GM18873 (cell line): Measurements from ENCODE around the gene SPIRE2.
"Not testable (repeated sequence)": the region's sequence is repeated elsewhere in the genome, so short reads cannot be mapped to it uniquely, and the experiment has no call there.

Experiments used
- ATAC-seq: cut with Tn5 transposase; IDR thresholded peaks from one replicate; pipeline ENCODE4 v1.9.1; 2021; ENCODE audit warnings: mild to moderate bottlenecking, moderate library complexity, moderate number of reproducible peaks; ENCODE audit not compliant: unreplicated experiment, low FRiP score

SPIRE2 gene

GRCh38 chr16:89808475-89808874 lies 19.8 kb upstream of the SPIRE2 start:
- no peak for ATAC-seq

- ATAC-seq: no peak
Measured at GRCh38 chr16:89811321-89811720, 17.0 kb upstream of the SPIRE2 start.

DNA sequence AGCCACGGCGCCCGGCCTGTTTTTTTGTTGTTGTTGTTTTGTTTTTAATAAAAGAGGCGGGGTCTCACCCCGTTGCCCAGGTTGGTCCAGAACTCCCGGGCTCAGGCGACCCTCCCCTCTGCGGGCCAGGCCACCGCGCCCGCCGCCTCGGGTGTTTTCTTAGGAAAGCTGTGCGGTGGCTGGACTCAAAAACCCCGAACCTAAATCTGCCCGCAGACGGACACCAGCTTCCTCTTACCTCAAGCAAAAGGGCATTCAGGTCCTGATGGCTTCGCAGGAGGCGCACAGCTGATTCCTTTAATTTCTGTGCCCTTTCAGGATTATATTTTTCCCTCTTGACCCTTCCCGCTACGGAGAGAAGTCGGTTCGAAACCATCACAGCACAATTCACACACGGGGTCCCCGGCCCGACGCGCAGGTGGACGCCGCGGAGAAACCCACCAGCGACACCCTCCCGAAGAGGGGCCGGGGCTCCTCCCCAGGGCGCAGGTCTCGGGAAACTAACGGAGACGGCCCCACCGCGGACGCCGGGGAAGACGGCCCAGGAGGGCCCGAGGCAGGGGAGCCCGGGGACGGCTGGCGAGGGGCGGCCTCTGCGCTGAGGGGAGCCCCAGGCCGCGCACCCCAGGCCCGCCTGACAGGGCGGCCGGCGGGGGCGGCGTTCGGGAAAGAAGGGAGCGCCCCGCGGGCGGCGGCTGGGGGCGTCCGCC lies 12.5 kb upstream of the SPIRE2 start:
- peak; percentile 23 for ATAC-seq

DNA sequence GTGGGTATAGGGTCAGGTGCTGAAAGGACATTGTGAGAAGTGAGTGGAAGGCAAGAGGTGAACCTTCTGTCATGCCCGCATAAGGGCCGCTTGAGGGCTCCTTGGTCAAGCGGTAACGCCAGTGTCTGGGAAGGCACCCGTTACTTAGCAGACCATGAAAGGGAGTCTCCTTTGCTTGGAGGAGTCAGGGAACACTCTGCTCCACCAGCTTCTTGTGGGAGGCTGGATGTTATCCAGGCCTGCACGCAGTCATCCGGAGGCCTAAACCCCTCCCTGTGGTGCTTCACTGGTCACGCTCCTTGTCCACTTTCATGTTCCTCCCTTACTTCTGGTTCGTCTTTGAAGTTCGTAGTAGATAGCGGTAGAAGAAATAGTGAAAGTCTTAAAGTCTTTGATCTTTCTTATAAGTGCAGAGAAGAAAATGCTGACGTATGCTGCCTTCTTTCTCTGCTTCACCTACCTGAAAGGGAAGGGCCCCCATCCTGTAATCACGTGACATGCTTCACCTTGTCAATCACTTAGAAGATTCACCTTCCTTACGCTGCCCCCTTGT lies 9.3 kb upstream of the SPIRE2 start:
- not testable (repeated sequence) for ATAC-seq

DNA sequence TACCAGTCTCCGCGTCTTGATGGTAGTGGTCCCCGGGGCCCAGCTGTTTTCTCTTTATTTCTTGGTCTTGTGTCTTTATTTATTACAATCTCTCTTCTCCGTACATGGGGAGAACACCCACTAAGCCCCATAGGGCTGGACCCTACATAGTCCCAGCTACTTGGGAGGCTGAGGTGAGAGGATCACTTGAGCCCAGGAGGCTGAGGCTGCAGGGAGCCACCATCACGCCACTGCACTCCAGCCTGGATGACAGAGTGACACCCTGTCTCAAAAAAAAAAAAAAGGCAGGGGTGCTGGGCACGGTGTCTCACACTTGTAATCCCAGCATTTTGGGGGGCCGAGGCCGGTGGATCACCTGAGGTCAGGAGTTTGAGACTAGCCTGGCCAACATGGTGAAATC lies 8.8 kb upstream of the SPIRE2 start:
- ATAC-seq: not testable (repeated sequence)

DNA sequence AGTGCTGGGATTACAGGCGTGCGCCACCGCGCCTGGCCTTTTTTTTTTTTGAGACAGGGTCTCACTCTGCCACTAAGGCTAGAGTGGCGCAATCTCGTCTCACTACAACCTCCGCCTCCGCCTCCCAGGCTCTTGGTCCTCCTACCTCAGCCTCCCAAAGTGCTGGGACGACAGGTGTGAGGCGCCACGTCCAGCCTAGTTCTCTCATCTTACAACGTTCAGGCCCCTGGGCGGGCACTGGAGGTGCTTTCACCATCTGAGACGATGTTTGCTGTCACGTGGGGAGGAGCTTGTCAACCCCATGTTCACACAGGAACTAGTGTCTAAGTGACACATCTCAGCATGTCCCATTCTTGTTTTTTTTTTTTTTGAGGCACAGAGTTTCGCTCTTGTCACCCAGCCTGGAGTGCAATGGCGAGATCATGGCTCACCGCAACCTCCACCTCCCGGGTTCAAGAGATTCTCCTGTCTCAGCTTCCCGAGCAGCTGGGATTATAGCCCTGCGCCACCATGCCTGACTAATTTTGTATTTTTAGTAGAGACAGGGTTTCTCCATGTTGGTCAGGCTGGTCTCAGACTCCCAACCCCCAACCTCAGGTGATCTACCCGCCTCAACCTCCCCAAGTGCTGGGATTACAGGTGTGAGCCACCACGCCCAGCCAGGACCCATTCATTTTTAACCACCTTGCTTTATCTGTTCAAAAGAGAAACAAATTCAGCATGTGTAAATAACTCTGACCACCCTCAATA lies 6.7 kb upstream of the SPIRE2 start:
- no peak for ATAC-seq

GRCh38 chr16:89822188-89823086 lies 5.8 kb upstream of the SPIRE2 start:
- no peak for ATAC-seq

- no peak for ATAC-seq
Measured at GRCh38 chr16:89823087-89823823, 5.0 kb upstream of the SPIRE2 start.

DNA sequence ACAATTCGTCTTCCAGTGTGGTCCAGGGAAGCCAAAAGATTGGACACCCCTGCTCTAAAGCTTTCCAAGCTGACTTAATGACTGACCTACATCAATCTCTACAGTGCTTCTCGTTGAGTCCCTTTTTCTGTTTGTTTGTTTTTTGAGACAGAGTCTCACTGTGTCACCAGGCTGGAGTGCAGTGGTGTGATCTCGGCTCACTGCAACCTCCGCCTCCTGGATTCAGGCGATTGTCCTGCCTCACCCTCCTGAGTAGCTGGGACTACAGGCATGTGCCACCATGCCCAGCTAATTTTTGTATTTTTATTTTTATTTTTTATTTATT lies 4.5 kb upstream of the SPIRE2 start:
- ATAC-seq: not testable (repeated sequence)

- ATAC-seq: no peak
Measured at GRCh38 chr16:89826531-89827382, 1.5 kb upstream of the SPIRE2 start.

DNA sequence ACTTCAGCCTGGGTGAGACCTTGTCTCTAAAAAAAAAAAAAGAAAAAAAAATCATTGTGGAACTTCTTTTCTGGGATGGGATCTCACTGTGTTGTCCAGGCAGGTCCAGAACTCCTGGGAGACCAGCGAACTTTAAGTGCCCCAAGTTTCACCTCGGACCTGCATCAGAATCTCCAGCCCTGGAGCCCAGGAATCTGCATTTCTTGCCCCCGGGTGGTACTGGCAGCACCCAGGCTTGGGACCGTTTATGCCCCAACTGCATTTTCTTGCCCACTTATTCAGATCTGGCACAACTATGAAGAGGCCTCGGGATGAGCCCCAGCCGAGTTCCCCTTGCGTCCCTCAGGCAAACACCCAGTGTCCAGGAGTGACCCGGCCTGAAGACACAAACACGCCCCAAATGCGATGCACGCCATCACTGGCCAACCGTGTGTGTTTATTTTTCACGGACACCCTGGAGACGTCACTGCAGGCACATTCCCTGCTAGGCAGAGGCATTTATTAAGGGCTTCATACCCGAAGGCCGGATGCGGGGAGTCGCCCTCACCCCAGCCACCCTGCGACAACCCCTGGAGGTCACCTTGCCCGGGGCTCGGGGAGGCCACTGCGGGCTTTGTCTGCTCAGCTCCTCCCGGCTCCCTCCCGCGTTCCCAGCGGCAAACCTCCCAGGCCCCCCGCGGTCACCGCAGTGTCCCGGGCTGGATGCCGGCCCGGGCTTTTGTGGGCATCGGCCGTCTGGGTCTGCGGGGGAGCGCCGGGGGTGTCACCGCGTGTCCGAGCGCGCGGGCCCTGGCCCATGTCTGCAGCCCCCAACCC lies 684 bp upstream of the SPIRE2 start:
- no peak for ATAC-seq

DNA sequence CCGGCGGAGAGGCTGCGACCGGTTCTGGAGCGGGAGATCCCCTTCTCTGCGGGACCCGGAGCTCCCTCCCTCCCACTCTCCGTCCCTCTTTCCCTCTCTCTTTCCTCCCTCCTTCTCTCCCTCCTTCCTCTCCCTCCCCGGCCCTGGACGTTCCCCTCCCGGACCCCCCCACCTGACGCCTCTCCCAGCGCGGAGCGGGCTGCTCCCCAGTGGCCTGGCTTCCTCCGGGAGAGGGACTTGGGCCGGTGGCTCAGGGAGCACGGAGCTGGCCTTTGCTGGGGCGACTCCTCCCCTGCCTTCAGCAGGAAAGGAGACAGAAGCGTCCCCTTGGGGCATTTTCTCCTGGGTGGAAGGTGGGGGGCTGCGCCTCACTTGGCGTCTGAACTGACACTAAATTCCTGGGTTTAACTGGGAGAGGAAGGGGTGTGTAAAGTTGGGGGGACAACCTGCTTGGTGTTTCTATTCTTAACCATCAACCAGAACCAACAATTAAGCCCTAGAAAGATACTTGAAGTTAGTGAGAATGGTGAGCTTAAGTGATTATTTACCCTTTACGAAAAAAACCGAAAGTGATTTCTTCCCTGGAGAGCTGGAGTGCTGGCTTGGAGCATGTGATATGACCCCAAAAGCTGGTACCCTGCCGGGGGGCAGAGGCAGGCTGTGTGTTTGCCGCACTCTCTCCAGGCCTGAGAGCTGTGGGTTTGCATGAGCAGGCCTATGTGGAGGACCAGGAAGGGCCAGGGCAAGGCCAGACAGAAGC lies 775 bp downstream of the SPIRE2 start:
- no peak for ATAC-seq

- ATAC-seq: no peak
Measured at GRCh38 chr16:89829630-89830437, 1.6 kb downstream of the SPIRE2 start.

GRCh38 chr16:89831810-89832328 lies 3.6 kb downstream of the SPIRE2 start:
- no peak for ATAC-seq

DNA sequence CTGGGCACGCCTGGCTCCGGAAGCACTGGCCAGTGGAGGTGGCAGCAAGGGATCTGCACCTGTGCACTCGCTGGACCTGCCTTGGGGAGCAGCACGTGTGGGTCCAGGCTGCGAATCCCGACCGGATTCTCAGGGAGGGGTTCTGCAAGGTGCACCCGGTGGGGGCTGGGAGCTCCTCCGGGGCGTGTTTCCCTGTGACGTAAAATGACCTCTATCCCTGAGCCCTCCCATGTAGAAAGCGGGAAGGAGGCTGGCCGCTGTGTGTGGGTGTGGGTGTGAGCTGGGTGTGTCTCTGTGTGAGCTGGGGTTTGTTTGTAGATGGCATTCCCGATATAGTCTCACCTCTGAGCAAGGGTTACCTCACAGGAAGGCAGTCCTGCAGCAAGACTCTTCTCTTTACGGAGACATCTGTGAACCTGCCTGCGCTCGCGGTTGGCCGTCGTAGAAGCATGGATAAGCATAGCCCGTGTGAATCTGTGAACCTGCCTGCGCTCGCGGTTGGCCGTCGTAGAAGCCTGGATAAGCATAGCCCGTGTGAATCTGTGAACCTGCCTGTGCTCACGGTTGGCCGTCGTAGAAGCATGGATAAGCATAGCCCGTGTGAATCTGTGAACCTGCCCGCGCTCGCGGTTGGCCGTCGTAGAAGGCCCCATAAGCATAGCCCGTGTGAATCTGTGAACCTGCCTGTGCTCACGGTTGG lies 5.5 kb downstream of the SPIRE2 start:
- not testable (repeated sequence) for ATAC-seq

DNA sequence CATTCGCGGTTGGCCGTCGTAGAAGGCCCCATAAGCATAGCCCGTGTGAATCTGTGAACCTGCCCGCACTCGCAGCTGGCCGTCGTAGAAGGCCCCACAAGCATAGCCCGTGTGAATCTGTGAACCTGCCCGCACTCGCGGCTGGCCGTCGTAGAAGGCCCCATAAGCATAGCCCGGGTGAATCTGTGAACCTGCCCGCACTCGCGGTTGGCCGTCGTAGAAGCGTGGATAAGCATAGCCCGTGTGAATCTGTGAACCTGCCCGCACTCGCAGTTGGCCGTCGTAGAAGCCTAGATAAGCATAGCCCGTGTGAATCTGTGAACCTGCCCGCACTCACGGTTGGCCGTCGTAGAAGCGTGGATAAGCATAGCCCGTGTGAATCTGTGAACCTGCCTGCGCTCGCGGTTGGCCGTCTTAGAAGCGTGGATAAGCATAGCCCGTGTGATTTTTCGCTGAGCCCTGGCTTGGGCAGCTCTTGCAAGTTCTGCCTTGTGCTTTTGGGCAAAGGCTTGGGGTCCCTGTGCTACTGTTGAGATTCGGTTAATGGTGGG lies 6.6 kb downstream of the SPIRE2 start:
- ATAC-seq: not testable (repeated sequence)
